HG02678 (cell line): ENCODE data around the gene IL6.
A peak's percentile ranks its signal among the peaks of the same experiment; 100 is the strongest.
"Not testable (repeated sequence)": the region's sequence is repeated elsewhere in the genome, so short reads cannot be mapped to it uniquely, and the experiment has no call there.

ENCODE experiments used
- ATAC-seq: cut with Tn5 transposase; IDR thresholded peaks from one replicate; pipeline ENCODE4 v1.9.1; 2021; ENCODE audit warnings: mild to moderate bottlenecking, moderate library complexity; ENCODE audit not compliant: unreplicated experiment

IL6 gene

GRCh38 chr7:22703978-22704610 lies 22.9 kb upstream of the IL6 start:
- not testable (repeated sequence) for ATAC-seq

GRCh38 chr7:22704722-22705121 lies 22.3 kb upstream of the IL6 start:
- ATAC-seq, result not testable (repeated sequence)

GRCh38 chr7:22705874-22706273 lies 21.1 kb upstream of the IL6 start:
- not testable (repeated sequence) for ATAC-seq

DNA sequence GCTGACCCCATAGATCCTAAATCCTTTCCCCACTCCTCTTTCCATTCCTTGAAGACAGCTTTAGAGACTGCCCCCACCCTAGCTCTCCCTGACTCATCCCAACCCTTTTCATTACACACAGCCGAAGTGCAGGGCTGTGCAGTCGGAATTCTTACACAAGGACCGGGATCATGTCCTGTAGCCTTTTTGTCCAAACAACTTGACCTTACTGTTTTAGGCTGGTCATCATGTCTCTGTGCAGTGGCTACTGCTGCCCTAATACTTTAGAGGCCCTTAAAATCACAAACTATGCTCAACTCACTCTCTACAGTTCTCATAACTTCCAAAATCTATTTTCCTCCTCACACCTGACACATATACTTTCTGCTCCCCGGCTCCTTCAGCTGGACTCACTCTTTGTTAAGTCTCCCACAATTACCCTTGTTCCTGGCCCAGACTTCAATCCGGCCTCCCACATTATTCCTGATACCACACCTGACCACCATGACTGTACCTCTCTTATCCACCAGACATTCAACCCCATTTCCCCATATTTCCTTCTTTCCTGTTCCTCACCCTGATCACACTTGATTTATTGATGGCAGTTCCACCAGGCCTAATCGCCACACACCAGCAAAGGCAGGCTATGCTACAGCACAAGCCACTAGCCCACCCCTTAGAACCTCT lies 19.8 kb upstream of the IL6 start:
- not testable (repeated sequence) for ATAC-seq

GRCh38 chr7:22708214-22708613 lies 18.8 kb upstream of the IL6 start:
- not testable (repeated sequence) for ATAC-seq

- not testable (repeated sequence) for ATAC-seq
Measured at GRCh38 chr7:22708677-22709061, 18.3 kb upstream of the IL6 start.

DNA sequence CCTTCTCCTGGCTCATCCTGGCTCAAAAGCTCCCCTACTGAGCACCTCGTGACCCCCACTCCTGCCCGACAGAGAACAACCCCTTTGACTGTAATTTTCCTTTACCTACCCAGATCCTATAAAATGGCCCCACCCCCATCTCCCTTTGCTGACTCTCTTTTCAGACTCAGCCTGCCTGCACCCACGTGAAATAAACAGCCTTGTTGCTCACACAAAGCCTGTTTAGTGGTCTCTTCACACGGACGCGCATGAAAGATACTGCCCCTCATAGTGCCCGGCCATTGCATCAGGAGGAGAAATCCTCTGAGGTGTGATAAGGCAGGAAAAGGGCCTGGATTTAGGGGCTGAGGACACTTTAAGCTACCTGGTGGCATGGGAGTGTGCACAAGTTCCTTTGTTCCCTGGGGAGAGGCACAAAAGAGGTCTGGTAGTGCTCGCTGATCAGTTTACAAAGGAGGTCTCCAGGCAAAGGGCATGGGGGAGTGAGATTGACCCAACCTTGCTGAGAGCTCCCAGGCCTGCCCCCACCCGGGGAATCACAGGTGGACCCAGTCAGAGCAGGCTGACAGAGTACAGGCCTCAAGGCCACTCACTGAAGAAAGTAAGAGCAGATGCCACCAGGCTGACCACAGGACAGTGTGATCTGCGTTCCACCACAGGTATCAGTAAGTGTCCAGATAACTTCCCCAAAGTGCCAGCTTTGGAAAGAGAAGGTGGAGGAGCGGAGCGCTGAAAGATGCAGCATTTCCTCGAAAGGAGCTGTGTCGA lies 17.8 kb upstream of the IL6 start:
- not testable (repeated sequence) for ATAC-seq

- no peak for ATAC-seq
Measured at GRCh38 chr7:22709857-22710256, 17.1 kb upstream of the IL6 start.

DNA sequence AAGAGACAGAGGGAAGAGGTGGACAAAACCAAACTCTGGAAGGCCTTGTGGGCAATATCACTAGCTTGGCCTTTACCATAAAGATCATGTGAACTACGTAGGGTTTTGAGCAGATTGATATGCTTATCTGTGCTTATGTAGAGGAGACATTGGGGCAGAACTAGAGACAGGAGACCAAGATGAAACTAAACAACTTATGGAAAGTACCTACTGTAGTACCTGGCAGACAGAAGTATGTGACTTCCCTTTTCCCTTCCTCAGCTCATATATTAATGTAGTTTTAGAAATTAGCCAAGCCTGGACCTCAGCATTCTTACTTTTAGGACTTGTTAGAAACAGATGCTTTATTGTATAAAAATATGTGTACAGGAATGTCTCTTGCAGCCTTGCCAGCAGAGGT lies 14.0 kb upstream of the IL6 start:
- ATAC-seq, result peak; percentile 79

DNA sequence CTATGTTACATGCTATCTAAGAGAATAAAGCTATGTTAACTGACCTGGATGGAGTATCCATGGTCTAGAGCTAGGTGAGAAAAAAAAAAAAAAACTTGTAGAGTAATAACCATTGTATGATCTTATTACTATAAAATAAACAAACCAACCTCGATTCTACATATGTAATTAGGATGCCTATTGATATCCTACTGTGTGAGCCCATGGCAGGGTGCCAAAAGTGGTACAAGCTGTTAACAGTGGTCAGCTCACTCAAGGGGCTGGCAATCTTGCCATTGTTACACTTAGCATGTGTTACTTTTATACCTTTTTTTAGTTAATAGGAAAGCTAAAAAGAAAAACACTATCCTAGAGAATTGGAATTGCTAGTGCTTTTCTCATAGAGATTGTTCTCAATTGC lies 13.5 kb upstream of the IL6 start:
- ATAC-seq, result no peak

DNA sequence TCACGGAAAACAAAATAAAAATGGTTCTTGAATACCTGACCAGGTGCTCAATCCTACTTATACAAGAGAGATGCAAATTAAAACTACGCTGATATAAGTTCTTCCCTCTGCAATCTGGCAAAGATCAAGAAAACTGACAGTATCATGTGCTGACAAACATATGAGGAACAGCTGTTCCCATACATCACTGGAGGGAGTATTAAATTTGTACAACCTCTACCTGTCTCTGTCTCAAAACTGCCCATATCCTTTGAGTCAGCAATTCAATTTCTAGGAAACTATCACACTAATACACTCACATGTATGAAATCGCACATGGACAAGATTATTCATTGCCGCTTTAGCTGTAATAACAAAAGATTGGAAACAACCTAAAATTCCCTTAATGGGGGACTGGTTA lies 11.0 kb upstream of the IL6 start:
- no peak for ATAC-seq

- ATAC-seq, result no peak
Measured at GRCh38 chr7:22717760-22718159, 9.2 kb upstream of the IL6 start.

DNA sequence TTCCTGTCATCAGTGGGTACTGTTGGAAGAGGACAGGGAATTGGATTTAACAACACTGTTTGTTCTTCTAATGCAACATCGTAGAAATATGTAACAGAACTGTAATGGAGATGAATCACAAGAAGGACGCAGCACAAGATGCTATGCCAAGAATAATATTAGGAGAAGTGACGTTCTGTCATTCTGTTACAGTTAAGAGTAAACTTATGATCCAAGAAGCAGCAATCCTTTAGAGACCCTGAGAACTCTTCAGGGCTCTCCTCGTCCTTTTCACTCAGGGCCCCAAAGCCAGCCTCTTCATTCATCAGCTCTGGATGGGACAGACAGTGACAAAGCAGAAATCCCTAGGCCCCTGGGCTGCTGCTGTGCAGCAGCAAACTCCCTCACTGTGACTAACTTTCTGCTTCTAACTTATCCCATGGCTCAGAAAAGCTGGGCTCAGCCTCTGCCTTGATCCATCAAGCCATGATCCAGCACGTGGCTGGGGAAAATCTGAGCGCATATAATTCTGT lies 8.7 kb upstream of the IL6 start:
- ATAC-seq, result no peak

- no peak for ATAC-seq
Measured at GRCh38 chr7:22718911-22719420, 8.0 kb upstream of the IL6 start.

GRCh38 chr7:22720791-22721786 lies 5.9 kb upstream of the IL6 start:
- no peak for ATAC-seq

GRCh38 chr7:22722536-22723180 lies 4.3 kb upstream of the IL6 start:
- ATAC-seq, result no peak

- ATAC-seq, result no peak
Measured at GRCh38 chr7:22723181-22723601, 3.8 kb upstream of the IL6 start.

DNA sequence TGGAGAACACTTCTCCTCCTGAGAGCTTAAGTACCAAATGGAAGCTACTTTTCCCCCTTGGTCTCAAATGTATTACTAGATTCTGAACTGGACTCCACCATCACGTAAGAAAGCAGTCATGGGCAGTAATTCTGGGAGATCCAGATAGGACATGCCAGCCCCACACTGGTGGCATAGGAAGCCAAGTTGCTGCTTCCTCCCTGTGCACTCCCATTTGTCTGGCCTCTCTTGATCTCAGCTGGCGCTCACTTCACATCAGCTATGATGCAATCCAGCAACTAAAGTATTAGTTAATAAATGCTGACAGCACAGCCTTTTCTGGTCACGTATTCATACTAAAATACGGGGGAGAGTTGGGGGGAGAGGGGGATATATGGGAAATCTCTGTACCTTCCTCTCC lies 3.4 kb upstream of the IL6 start:
- ATAC-seq, result no peak

GRCh38 chr7:22724861-22725260 lies 2.1 kb upstream of the IL6 start:
- ATAC-seq, result no peak

- no peak for ATAC-seq
Measured at GRCh38 chr7:22725585-22725984, 1.4 kb upstream of the IL6 start.
